Stimulated activated CD8-positive, alpha-beta memory T cell treated with anti-CD3 and anti-CD28 coated beads, Interleukin-4, amount 100 ng/mL, for 48 hours (primary cell): ENCODE data around the gene EHMT1.
"Not testable (repeated sequence)": the region's sequence is repeated elsewhere in the genome, so short reads cannot be mapped to it uniquely, and the experiment has no call there.

Experiments
- DNase-seq: peaks from one replicate; pipeline ENCODE4 v3.0.0-alpha.2; 2020

The EHMT1 gene

GRCh38 chr9:137722481-137722880, 103.7 kb downstream of the EHMT1 start:
- DNase-seq: no peak

- DNase-seq: not testable (repeated sequence)
These were observed 104.6 kb downstream of the EHMT1 start for GRCh38 chr9:137723356-137723755.

- DNase-seq: no peak
These were observed 105.1 kb downstream of the EHMT1 start for GRCh38 chr9:137723783-137724445.

- DNase-seq: no peak
These were observed 106.0 kb downstream of the EHMT1 start for GRCh38 chr9:137724818-137725240.

GRCh38 chr9:137725598-137725997, 106.8 kb downstream of the EHMT1 start:
- no peak for DNase-seq

- DNase-seq: not testable (repeated sequence)
These were observed 107.5 kb downstream of the EHMT1 start for GRCh38 chr9:137726336-137726735.

GRCh38 chr9:137726764-137727163, 108.0 kb downstream of the EHMT1 start:
- no peak for DNase-seq

- no peak for DNase-seq
These were observed 108.9 kb downstream of the EHMT1 start for GRCh38 chr9:137727716-137728115.

- no peak for DNase-seq
These were observed 109.9 kb downstream of the EHMT1 start for GRCh38 chr9:137728444-137729311.

- no peak for DNase-seq
These were observed 112.6 kb downstream of the EHMT1 start for GRCh38 chr9:137731216-137731946.

GRCh38 chr9:137731947-137732813, 113.4 kb downstream of the EHMT1 start:
- no peak for DNase-seq

GRCh38 chr9:137733429-137733828, 114.6 kb downstream of the EHMT1 start:
- no peak for DNase-seq

- DNase-seq: no peak
These were observed 115.4 kb downstream of the EHMT1 start for GRCh38 chr9:137734181-137734580.

- not testable (repeated sequence) for DNase-seq
These were observed 119.4 kb downstream of the EHMT1 start for GRCh38 chr9:137738182-137738696.

- DNase-seq: no peak
These were observed 119.9 kb downstream of the EHMT1 start for GRCh38 chr9:137738703-137739102.

GRCh38 chr9:137739371-137740309, 120.8 kb downstream of the EHMT1 start:
- no peak for DNase-seq

- DNase-seq: no peak
These were observed 121.5 kb downstream of the EHMT1 start for GRCh38 chr9:137740312-137740711.

GRCh38 chr9:137741330-137741729, 122.5 kb downstream of the EHMT1 start:
- DNase-seq: no peak

GRCh38 chr9:137742698-137743097, 123.9 kb downstream of the EHMT1 start:
- DNase-seq: no peak

GRCh38 chr9:137743695-137744094, 124.9 kb downstream of the EHMT1 start:
- DNase-seq: no peak

- no peak for DNase-seq
These were observed 125.9 kb downstream of the EHMT1 start for GRCh38 chr9:137744632-137745183.
